Smooth muscle cell (in vitro differentiated cells): Measurements from ENCODE around the gene A2ML1. TPM values are rescaled to one million over a fixed set of nuclear protein-coding genes. Genes with fewer than 3 reads are reported as not detected.
"Not testable (repeated sequence)": the region's sequence is repeated elsewhere in the genome, so short reads cannot be mapped to it uniquely, and the experiment has no call there.

ENCODE experiments used
- DNase-seq: peaks from one replicate; lab custom pipeline; 2025; ENCODE audit not compliant: unreplicated experiment; lab: John Stamatoyannopoulos, UW
- H2AFZ ChIP-seq: fragments of 200-600 bp; sonication (generic); 2 replicates; pipeline ENCODE4 v1.6.0; 2016; ENCODE audit warnings: antibody characterized with exemption, low read depth, mild to moderate bottlenecking
- H3F3A ChIP-seq: fragments of 200-600 bp; sonication (generic); 2 replicates; pipeline ENCODE4 v1.6.0; 2017; ENCODE audit warnings: antibody characterized with exemption, low read depth
- H3K27ac ChIP-seq: fragments of 200-600 bp; sonication (generic); 2 replicates; pipeline ENCODE4 v1.5.1; 2016; ENCODE audit warnings: low read depth, mild to moderate bottlenecking
- H3K27me3 ChIP-seq: fragments of 200-600 bp; sonication (generic); 2 replicates; pipeline ENCODE4 v1.6.1; 2016; ENCODE audit warnings: low read depth, mild to moderate bottlenecking
- H3K36me3 ChIP-seq: fragments of 200-600 bp; sonication (generic); 2 replicates; pipeline ENCODE4 v1.5.1; 2016; ENCODE audit warnings: low read depth
- H3K4me1 ChIP-seq: fragments of 200-600 bp; sonication (generic); 2 replicates; pipeline ENCODE4 v1.5.1; 2016; ENCODE audit warnings: low read depth
- H3K4me2 ChIP-seq: fragments of 200-600 bp; sonication (generic); 2 replicates; pipeline ENCODE4 v1.6.0; 2016; ENCODE audit warnings: mild to moderate bottlenecking
- H3K4me3 ChIP-seq: fragments of 200-600 bp; sonication (generic); 2 replicates; pipeline ENCODE4 v1.5.1; 2016; ENCODE audit warnings: mild to moderate bottlenecking
- H3K79me2 ChIP-seq: fragments of 200-600 bp; sonication (generic); 2 replicates; pipeline ENCODE4 v1.6.0; 2016; ENCODE audit warnings: low read depth, mild to moderate bottlenecking
- H3K9ac ChIP-seq: fragments of 200-600 bp; sonication (generic); 2 replicates; pipeline ENCODE4 v1.6.0; 2016; ENCODE audit warnings: low read depth
- H3K9me3 ChIP-seq: fragments of 200-600 bp; sonication (generic); replicated peaks from 2 replicates; pipeline ENCODE4 v1.5.1; 2016; ENCODE audit warnings: low read depth
- H4K20me1 ChIP-seq: fragments of 200-600 bp; sonication (generic); 2 replicates; pipeline ENCODE4 v1.6.0; 2016; ENCODE audit warnings: low read depth
- WGBS: methylation state at CpG from one replicate; pipeline ENCODE4 v1.1.7; 2016; ENCODE audit warnings: low lambda C conversion rate; 5-methylcytosine and 5-hydroxymethylcytosine counted together
- polyA plus RNA-seq: library from polyadenylated mRNA; unstranded; fragments of >200 nt; fragmentation: Nextera tagmentation; extraction: Ambion mirVana; gene quantifications from 2 replicates; pipeline ENCODE4 v1.2.1, GENCODE V29; 2016
- total RNA-seq: library from RNA; depleted of rRNA; stranded (reverse); fragments of >200 nt; gene quantifications from 2 replicates; pipeline ENCODE4 v1.2.3, GENCODE V29; 2014
- TF ChIP-seq, protein P1 (sequence below): fragments of 200-600 bp; sonication (generic); IDR thresholded peaks from 2 replicates; pipeline ENCODE4 v1.5.1; 2017; ENCODE audit warnings: borderline replicate concordance, mild to moderate bottlenecking, antibody characterized with exemption; ENCODE audit not compliant: insufficient read depth, poor library complexity, severe bottlenecking

The A2ML1 gene
- total and polyA plus RNA-seq, 2 experiments from 2014 or later = 2.4 to 10.0 TPM

- DNase-seq = no peak
- Histone ChIP-seq H3K9me3 (no peaks in the 10 kb centered on the region), H3K36me3 (no peaks in the 10 kb centered on the region), H3K79me2 (no peaks in the 10 kb centered on the region), H3K4me3 (no peak overlapping the region), H3K27me3 (no peaks in the 10 kb centered on the region), H4K20me1 (no peaks in the 10 kb centered on the region), H3F3A (no peaks in the 10 kb centered on the region), H3K9ac (no peak overlapping the region), H3K4me2 (no peak overlapping the region), H3K27ac (no peak overlapping the region), H2AFZ (no peak overlapping the region), H3K4me1 (no peaks in the 10 kb centered on the region)
- TF ChIP-seq, protein P1, sequence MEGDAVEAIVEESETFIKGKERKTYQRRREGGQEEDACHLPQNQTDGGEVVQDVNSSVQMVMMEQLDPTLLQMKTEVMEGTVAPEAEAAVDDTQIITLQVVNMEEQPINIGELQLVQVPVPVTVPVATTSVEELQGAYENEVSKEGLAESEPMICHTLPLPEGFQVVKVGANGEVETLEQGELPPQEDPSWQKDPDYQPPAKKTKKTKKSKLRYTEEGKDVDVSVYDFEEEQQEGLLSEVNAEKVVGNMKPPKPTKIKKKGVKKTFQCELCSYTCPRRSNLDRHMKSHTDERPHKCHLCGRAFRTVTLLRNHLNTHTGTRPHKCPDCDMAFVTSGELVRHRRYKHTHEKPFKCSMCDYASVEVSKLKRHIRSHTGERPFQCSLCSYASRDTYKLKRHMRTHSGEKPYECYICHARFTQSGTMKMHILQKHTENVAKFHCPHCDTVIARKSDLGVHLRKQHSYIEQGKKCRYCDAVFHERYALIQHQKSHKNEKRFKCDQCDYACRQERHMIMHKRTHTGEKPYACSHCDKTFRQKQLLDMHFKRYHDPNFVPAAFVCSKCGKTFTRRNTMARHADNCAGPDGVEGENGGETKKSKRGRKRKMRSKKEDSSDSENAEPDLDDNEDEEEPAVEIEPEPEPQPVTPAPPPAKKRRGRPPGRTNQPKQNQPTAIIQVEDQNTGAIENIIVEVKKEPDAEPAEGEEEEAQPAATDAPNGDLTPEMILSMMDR = no peak
- 95% methylated on average over 1 of the region's 1 CpG for WGBS
These were observed 4.6 kb upstream of the A2ML1 start for GRCh38 chr12:8817856-8818255.

DNA sequence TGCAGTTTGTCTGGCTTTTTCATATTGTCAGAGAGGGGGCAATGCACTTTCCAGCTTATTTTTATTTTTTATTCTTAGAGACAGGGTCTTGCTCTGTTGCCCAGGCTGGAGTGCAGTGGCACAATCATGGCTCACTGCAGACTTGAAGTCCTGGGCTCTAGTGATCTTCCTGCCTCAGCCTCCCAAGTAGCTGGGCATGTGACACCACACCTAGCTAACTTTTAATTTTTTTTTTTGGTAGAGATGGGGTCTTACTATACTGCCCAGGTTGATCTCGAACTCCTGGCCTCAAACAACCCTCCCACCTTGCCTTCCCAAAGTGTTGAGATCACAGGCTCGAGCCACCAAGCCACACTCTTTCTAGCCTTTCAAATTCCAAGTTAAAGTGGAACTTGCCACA, 3.9 kb upstream of the A2ML1 start:
- 92% methylated on average over 2 of the region's 2 CpGs for WGBS
- Histone ChIP-seq H3K9me3 (no peaks in the 10 kb centered on the region), H3K4me2 (no peak overlapping the region), H3K79me2 (no peaks in the 10 kb centered on the region), H3K36me3 (no peaks in the 10 kb centered on the region), H4K20me1 (no peaks in the 10 kb centered on the region), H3K27ac (no peak overlapping the region), H3K4me1 (peaks cover 3% of the 10 kb centered on the region), H3F3A (no peaks in the 10 kb centered on the region), H3K4me3 (no peak overlapping the region), H3K9ac (no peak overlapping the region), H2AFZ (no peak overlapping the region), H3K27me3 (no peaks in the 10 kb centered on the region)
- DNase-seq = no peak
- TF ChIP-seq, protein P1 = no peak

DNA sequence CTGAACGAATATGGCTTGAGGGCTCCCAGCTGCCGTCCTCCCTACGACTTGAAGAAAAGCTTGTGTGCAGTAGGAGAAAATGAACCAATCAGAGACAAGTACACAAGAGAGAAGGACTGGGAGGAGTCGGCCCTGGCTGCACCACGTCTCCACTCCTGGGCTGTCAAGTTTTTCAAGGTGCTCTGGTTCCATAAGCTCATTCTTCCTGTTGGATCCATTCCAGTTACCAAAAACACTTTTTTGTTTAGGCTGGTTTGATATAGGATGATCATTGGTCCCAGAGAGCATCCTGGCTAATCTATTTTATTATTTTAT, 2.8 kb upstream of the A2ML1 start:
- Histone ChIP-seq H3K4me3 (no peak overlapping the region), H3K9me3 (no peaks in the 10 kb centered on the region)

DNA sequence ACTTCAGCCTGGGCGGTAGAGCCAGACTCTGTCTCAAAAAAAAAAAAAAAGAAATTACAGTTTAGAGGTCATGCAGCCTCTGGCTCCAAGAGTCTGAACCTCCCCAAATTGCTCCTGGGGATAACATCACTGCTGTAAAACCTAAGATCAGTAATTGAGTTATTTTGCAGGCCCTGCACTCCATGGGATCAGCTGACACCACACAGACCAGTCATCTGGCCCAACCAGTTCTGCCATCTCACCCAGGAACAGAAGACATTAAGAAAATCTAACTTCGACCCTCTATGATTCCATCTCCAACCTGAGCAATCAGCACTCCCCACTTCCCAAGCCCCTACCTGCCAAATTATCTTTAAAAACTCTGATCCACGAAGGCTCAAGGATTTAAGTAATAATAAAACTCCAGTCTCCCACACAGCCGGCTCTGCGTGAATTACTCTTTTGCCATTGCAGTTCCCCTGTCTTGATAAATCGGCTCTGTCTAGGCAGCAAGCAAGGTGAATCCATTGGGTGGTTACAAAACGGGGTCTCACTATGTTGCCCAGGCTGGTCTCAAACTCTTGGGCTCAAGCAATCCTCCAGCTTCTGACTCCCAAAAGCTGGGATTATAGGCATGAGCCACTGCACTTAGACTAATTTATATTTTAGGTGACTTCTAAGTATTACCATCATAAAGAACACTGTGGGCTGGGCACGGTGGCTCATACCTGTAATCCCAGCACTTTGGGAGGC, 1.6 kb upstream of the A2ML1 start:
- not testable (repeated sequence) for H3K27me3 ChIP-seq, DNase-seq, H3F3A ChIP-seq, H3K4me3 ChIP-seq, H3K79me2 ChIP-seq, H2AFZ ChIP-seq, H3K9ac ChIP-seq, H4K20me1 ChIP-seq, H3K36me3 ChIP-seq, H3K9me3 ChIP-seq, H3K4me2 ChIP-seq, H3K4me1 ChIP-seq
- WGBS = 81% methylated on average over 8 of the region's 8 CpGs
- peak overlapping the region; percentile 58 for H3K27ac ChIP-seq

More for the DNA sequence above, 2.8 kb upstream of the A2ML1 start:
- no peak for DNase-seq
- H3K4me2 ChIP-seq = no peak overlapping the region
- H3K27ac ChIP-seq = no peak overlapping the region
- no peaks in the 10 kb centered on the region for H4K20me1 ChIP-seq
- no peaks in the 10 kb centered on the region for H3F3A ChIP-seq
- TF ChIP-seq, protein P1 = no peak
- no peaks in the 10 kb centered on the region for H3K36me3 ChIP-seq
- H2AFZ ChIP-seq = no peak overlapping the region
- H3K79me2 ChIP-seq = no peaks in the 10 kb centered on the region
- no peaks in the 10 kb centered on the region for H3K27me3 ChIP-seq
- H3K9ac ChIP-seq = no peak overlapping the region
- WGBS = 34% methylated on average over 5 of the region's 5 CpGs
- H3K4me1 ChIP-seq = peaks cover 6% of the 10 kb centered on the region
